K562 (cell line): ENCODE results near the gene PTH1R. TPM values are rescaled to one million over a fixed set of nuclear protein-coding genes. Genes with fewer than 3 reads are reported as not detected.

Experiments used
- ATAC-seq: fragments of 200-7000 bp; cut with Tn5 transposase; 3 replicates; pipeline ENCODE4 v1.9.1; 2020; ENCODE audit warnings: moderate library complexity
- BruUV-seq: library from RNA; stranded (reverse); fragments of 400-500 nt; replicated peaks from 2 replicates; lab custom pipeline; 2021; lab: Mats Ljungman, UMichigan
- CTCF ChIA-PET: fragments of 300-600 bp; formaldehyde crosslinking; extraction: SDS; loops from one replicate; lab custom pipeline; 2021; ENCODE audit warnings: low intra/inter-chr PET ratio; lab: Yijun Ruan, JAX
- POLR2A ChIA-PET: fragments of 300-600, 350-650 bp; sonication (Branson Sonifier 250); formaldehyde crosslinking; extraction: SDS; loops from one replicate; lab custom pipeline; 2021; ENCODE audit warnings: antibody characterized with exemption, inconsistent platforms; lab: Yijun Ruan, JAX
- DNase-seq, 4 experiments: peaks; one replicate each; pipeline versions ENCODE4 v3.0.0 to v3.0.0-alpha.2; 2011 to 2018; ENCODE audit warnings: low spot score in 3 of 4, mixed read lengths in 3 of 4; ENCODE audit errors: extremely low read depth in 1 of 4
- FAIRE-seq: peaks from 2 replicates; lab custom pipeline; 2011; peaks lifted over from hg19 to GRCh38; lab: Jason Lieb, UNC
- H2AFZ ChIP-seq: 2 replicates; pipeline ENCODE4 v1.6.0; 2011; ENCODE audit warnings: low read depth, low read length, control low read depth, inconsistent platforms
- H3K27ac ChIP-seq: fragments of 200-600 bp; 3 replicates; pipeline ENCODE4 v1.8.0; 2011; ENCODE audit warnings: low read depth, mild to moderate bottlenecking, control low read depth, inconsistent platforms, low read length, moderate library complexity, mixed read lengths; ENCODE audit errors: extremely low read depth
- H3K27me3 ChIP-seq, 2 experiments: fragments of 300-600 bp in 1 of 2; 2 replicates in 1 of 2; 3 replicates in 1 of 2; pipeline versions ENCODE4 v1.6.0 to v1.8.0; 2011; ENCODE audit warnings: inconsistent platforms in 2 of 2, low read length in 2 of 2, mild to moderate bottlenecking in 1 of 2, mixed read lengths in 1 of 2, moderate library complexity in 1 of 2; ENCODE audit not compliant: control insufficient read depth in 2 of 2, insufficient read depth in 2 of 2
- H3K36me3 ChIP-seq: fragments of 300-600 bp; 3 replicates; pipeline ENCODE4 v1.8.0; 2011; ENCODE audit warnings: mild to moderate bottlenecking, low read length, inconsistent platforms; ENCODE audit not compliant: control insufficient read depth, insufficient read depth
- H3K4me1 ChIP-seq, 2 experiments: fragments of 200-600 bp in 1 of 2; replicated peaks in 1 of 2; 2 replicates in 1 of 2; 3 replicates in 1 of 2; pipeline versions ENCODE4 v1.5.1 to v1.8.0; 2011; ENCODE audit warnings: inconsistent platforms in 2 of 2, low read length in 2 of 2, mild to moderate bottlenecking in 1 of 2, mixed read lengths in 1 of 2, moderate library complexity in 1 of 2; ENCODE audit not compliant: control insufficient read depth in 2 of 2, insufficient read depth in 2 of 2
- H3K4me2 ChIP-seq: 2 replicates; pipeline ENCODE4 v1.6.1; 2011; ENCODE audit warnings: low read length, control low read depth, inconsistent platforms, mixed read lengths; ENCODE audit not compliant: insufficient read depth
- H3K4me3 ChIP-seq: fragments of 200-600 bp; sonication (generic), shearing (Covaris generic); 2 replicates; pipeline ENCODE4 v1.5.1; 2016; ENCODE audit warnings: control low read depth, inconsistent platforms
- H3K79me2 ChIP-seq: fragments of 200-600 bp; 3 replicates; pipeline ENCODE4 v1.8.0; 2011; ENCODE audit warnings: low read length, inconsistent platforms; ENCODE audit not compliant: control insufficient read depth, insufficient read depth
- H3K9ac ChIP-seq, 2 experiments: 2 replicates each; pipeline versions ENCODE4 v1.6.0 to v1.6.1; 2011; ENCODE audit warnings: low read depth in 2 of 2, low read length in 2 of 2, control low read depth in 1 of 2, inconsistent platforms in 1 of 2, mild to moderate bottlenecking in 1 of 2, mixed read lengths in 1 of 2; ENCODE audit not compliant: insufficient read depth in 1 of 2
- H3K9me1 ChIP-seq: one replicate; pipeline ENCODE4 v1.6.0; 2011; ENCODE audit warnings: inconsistent platforms, mild to moderate bottlenecking, low read length, moderate library complexity; ENCODE audit not compliant: control insufficient read depth, insufficient read depth
- H3K9me3 ChIP-seq: replicated peaks from 2 replicates; pipeline ENCODE4 v1.5.1; 2011; ENCODE audit warnings: low read depth, low read length, inconsistent platforms; ENCODE audit not compliant: control insufficient read depth, insufficient read depth
- H4K20me1 ChIP-seq: replicated peaks from 2 replicates; pipeline ENCODE4 v1.6.1; 2011; ENCODE audit warnings: low read length, inconsistent platforms, mixed read lengths; ENCODE audit not compliant: control insufficient read depth, insufficient read depth
- CCNT2 ChIP-seq: IDR thresholded peaks from 2 replicates; pipeline ENCODE4 v1.6.1; 2011; ENCODE audit warnings: borderline replicate concordance, low read depth, mild to moderate bottlenecking, moderate library complexity, mixed read lengths, low read length; ENCODE audit not compliant: insufficient read length; ENCODE audit errors: extremely low read depth
- CHD4 ChIP-seq: fragments of 200-600 bp; sonication (generic); IDR thresholded peaks from 3 replicates; pipeline ENCODE4 v1.6.1; 2012; ENCODE audit warnings: low read depth, mild to moderate bottlenecking, mixed read lengths, low read length, inconsistent platforms; ENCODE audit not compliant: insufficient read depth, insufficient replicate concordance, poor library complexity, severe bottlenecking
- FIP1L1 ChIP-seq: fragments of 200-400 bp; formaldehyde crosslinking; IDR thresholded peaks from 2 replicates; pipeline ENCODE4 v1.6.1; 2018; ENCODE audit warnings: mild to moderate bottlenecking, low read depth, low read length; ENCODE audit not compliant: poor library complexity, severe bottlenecking
- HDAC2 ChIP-seq: fragments of 450-650 bp; IDR thresholded peaks from 2 replicates; pipeline ENCODE4 v1.6.1; 2016; ENCODE audit warnings: mild to moderate bottlenecking
- HIVEP1 ChIP-seq: fragments of 250-450 bp; sonication (Bioruptor Pico); IDR thresholded peaks from 2 replicates; pipeline ENCODE4 v1.4.0; 2020; ENCODE audit warnings: mild to moderate bottlenecking
- KAT2B ChIP-seq: IDR thresholded peaks from one replicate; pipeline ENCODE4 v1.6.1; 2012; ENCODE audit warnings: low read depth, mild to moderate bottlenecking, control low read depth, inconsistent platforms, low read length, moderate library complexity
- MYBL2 ChIP-seq, 2 experiments: fragments of 450-650 bp in 1 of 2; sonication (generic) in 1 of 2; formaldehyde crosslinking in 1 of 2; IDR thresholded peaks; 2 replicates each; pipeline versions ENCODE4 v1.6.1 to v1.8.1; 2017 to 2022; ENCODE audit warnings: borderline replicate concordance in 1 of 2, inconsistent platforms in 1 of 2, low read depth in 1 of 2, mild to moderate bottlenecking in 1 of 2, missing genetic modification reagents in 1 of 2, moderate library complexity in 1 of 2
- RBM14 ChIP-seq: fragments of 200-400 bp; formaldehyde crosslinking; IDR thresholded peaks from 2 replicates; pipeline ENCODE4 v1.6.1; 2018; ENCODE audit warnings: low read depth, mild to moderate bottlenecking, low read length, moderate library complexity, borderline replicate concordance; ENCODE audit not compliant: insufficient read depth
- SIN3B ChIP-seq: fragments of 450-650 bp; IDR thresholded peaks from 2 replicates; pipeline ENCODE4 v1.6.1; 2017; ENCODE audit warnings: low read depth, mild to moderate bottlenecking, moderate library complexity
- SMC3 ChIP-seq: conservative IDR thresholded peaks from 2 replicates; pipeline ENCODE4 v1.6.1; 2011; ENCODE audit warnings: low read depth, low read length, improper control_type of control experiment; ENCODE audit not compliant: insufficient read depth
- TSC22D4 ChIP-seq: fragments of 450-650 bp; IDR thresholded peaks from 2 replicates; pipeline ENCODE4 v1.6.1; 2016; ENCODE audit warnings: missing genetic modification characterization, missing biosample characterization, control low read depth
- ZNF274 ChIP-seq: IDR thresholded peaks from 2 replicates; pipeline ENCODE4 v1.6.1; 2011; ENCODE audit warnings: low read depth, mild to moderate bottlenecking, low read length, moderate library complexity, borderline replicate concordance
- ZNF324 ChIP-seq: fragments of 250-450 bp; sonication (Bioruptor Pico); IDR thresholded peaks from 2 replicates; pipeline ENCODE4 v1.4.0; 2020; ENCODE audit warnings: mild to moderate bottlenecking
- ZNF431 ChIP-seq: sonication (generic); formaldehyde crosslinking; IDR thresholded peaks from 2 replicates; pipeline ENCODE4 v1.8.0; 2022; ENCODE audit warnings: mild to moderate bottlenecking, missing genetic modification reagents
- ZNF561 ChIP-seq: fragments of 450-650 bp; formaldehyde crosslinking; conservative IDR thresholded peaks from 2 replicates; pipeline ENCODE4 v1.4.0; 2020; ENCODE audit warnings: mild to moderate bottlenecking, moderate library complexity
- WGBS: fragments of 100-300 bp; shearing (Covaris generic); methylation state at CpG from one replicate; pipeline ENCODE4 v1.1.6; 2016; ENCODE audit warnings: low coverage, mixed read lengths; ENCODE audit not compliant: insufficient coverage; ENCODE audit errors: missing lambda C conversion rate; 5-methylcytosine and 5-hydroxymethylcytosine counted together
- in situ Hi-C: fragments of 300-500 bp; cut with MboI; formaldehyde crosslinking; loops from 4 replicates; pipeline ENCODE4 v1.15.0; 2018; ENCODE audit warnings: inconsistent platforms, mixed read lengths
- intact Hi-C: fragments of 100-400 bp; cut with micrococcal nuclease; formaldehyde crosslinking; loops from 2 replicates; pipeline ENCODE4 v1.14.2; 2022
- polyA plus RNA-seq, 8 experiments: library from polyadenylated mRNA; depleted of rRNA in 4 of 8; stranded (reverse) in 5 of 8; unstranded in 3 of 8; fragments of >200 nt; fragmentation: Nextera tagmentation in 2 of 8; fragmentation: Illumina TruSeq in 1 of 8; extraction: Ambion mirVana in 2 of 8; extraction: Trizol in 1 of 8; gene quantifications; 2 replicates each; pipeline versions ENCODE4 v1.2.1 to v1.2.3, GENCODE V29; 2011 to 2014; ENCODE audit warnings: inconsistent platforms in 1 of 8, missing spikeins in 1 of 8
- total RNA-seq, 7 experiments: library from RNA; depleted of rRNA in 6 of 7; stranded (reverse); fragments of >200 nt in 6 of 7; fragmentation: Illumina TruSeq in 2 of 7; extraction: Trizol in 2 of 7; gene quantifications; 2 replicates each; pipeline versions ENCODE4 v1.2.1 to v1.2.3, GENCODE V29; 2011 to 2021; ENCODE audit warnings: low replicate concordance in 1 of 7
- TF ChIP-seq, protein P1 (sequence below): fragments of 250-450 bp; sonication (Bioruptor Pico); IDR thresholded peaks from 2 replicates; pipeline ENCODE4 v1.8.0; 2021; ENCODE audit warnings: moderate library complexity, mild to moderate bottlenecking, inconsistent platforms
- TF ChIP-seq, protein P2 (sequence below): fragments of 450-650 bp; IDR thresholded peaks from 2 replicates; pipeline ENCODE4 v1.6.1; 2018; ENCODE audit warnings: mild to moderate bottlenecking, low read depth; ENCODE audit not compliant: partially characterized antibody
- TF ChIP-seq, protein P3 (sequence below): fragments of 450-650 bp; IDR thresholded peaks from one replicate; pipeline ENCODE4 v1.6.1; 2018; ENCODE audit warnings: mild to moderate bottlenecking, moderate library complexity; ENCODE audit not compliant: partially characterized antibody

PTH1R gene
- total and polyA plus RNA-seq, 9 of the 15 experiments (the other 6 are each of a cell fraction or from before 2014, with no cell fraction given), result not detected

DNA sequence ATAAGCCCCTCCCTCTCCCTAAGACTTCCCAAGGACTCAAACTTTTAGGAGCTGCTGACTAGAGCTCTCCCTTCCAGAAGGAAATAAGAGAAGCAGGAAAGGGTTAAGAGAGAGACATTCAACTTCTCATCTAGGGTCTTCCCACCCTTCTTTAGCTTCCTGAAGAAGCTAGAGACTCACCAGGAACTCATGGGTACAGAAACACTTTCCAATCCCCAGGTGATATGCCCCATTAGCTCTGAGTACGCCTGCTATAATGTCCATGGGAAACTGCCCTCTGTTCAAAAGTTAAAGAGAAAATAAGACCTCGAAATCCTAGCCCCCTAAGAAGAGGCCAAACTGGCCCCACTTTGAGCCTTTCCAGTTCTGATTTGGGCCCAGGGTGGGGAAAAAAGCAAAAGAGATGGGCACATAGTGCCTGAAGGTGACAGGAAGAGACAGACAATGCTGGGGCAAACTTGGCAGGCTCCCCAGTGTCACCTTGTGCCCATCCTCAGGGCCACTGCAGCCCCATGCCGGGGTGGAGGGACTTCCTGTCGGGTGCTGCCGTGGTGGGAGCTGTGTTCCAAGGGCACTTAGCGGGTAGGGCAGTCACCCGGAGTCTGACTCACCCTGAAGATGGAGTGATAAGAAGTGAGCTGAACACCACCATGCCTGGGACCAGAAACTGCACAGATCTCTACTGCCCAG lies 69.5 kb downstream of the PTH1R start:
- peaks cover 62% of the 10 kb centered on the region for H3K36me3 ChIP-seq
- in situ Hi-C loops (no loop called here), intact Hi-C loops (no loop called here)
- ChIA-PET CTCF (no interaction called here), POLR2A (interaction anchor here (0.8 to 4.0 kb wide), 14 partner anchors 9 to 356 kb away, joined by 3 to 14 read pairs (median 4); no protein-coding TSS in a partner anchor)
- H3K4me1 ChIP-seq, result peaks cover 49 to 70% of the 10 kb centered on the region in 2 experiments
- H3K9me3 ChIP-seq, result no peaks in the 10 kb centered on the region
- no peak overlapping the region for H2AFZ ChIP-seq
- peak; percentile 60 for FAIRE-seq
- H3K9ac ChIP-seq, result peak overlapping the region; percentile 23 to 81; a peak in 3 of 4 replicates
- peak; percentile 63 to 72 (median 70) for DNase-seq
- no TSS peak for BruUV-seq
- peak overlapping the region; percentile 61 for H3K27ac ChIP-seq
- H4K20me1 ChIP-seq, result peaks cover 79% of the 10 kb centered on the region
- WGBS, result 24% methylated on average over 7 of the region's 7 CpGs
- peak; percentile 45 for ATAC-seq
- H3K79me2 ChIP-seq, result peaks cover 97% of the 10 kb centered on the region
- peaks cover 43% of the 10 kb centered on the region for H3K9me1 ChIP-seq
- H3K27me3 ChIP-seq, result no peaks in the 10 kb centered on the region
- no peak overlapping the region for H3K4me3 ChIP-seq
- H3K4me2 ChIP-seq, result peak overlapping the region; percentile 75; the same call in 1 of the 2 replicates
- TF ChIP-seq ZNF561 (CRISPR knock-in tag) (no peak), CCNT2 (no peak), ZNF324 (CRISPR knock-in tag) (no peak), ZNF274 (no peak), CHD4 (no peak), RBM14 (no peak), SMC3 (no peak), KAT2B (no peak), HIVEP1 (no peak), TSC22D4 (tag) (no peak), FIP1L1 (no peak), ZNF431 (CRISPR knock-in tag) (no peak), HDAC2 (no peak), MYBL2 (IDR thresholded peaks at IDR 0.05; ENCODE audit: low read depth) (no peak), MYBL2 (CRISPR knock-in tag; IDR thresholded peaks at IDR 0.05; ENCODE audit: borderline replicate concordance) (no peak), SIN3B (no peak)
- TF ChIP-seq, protein P1, sequence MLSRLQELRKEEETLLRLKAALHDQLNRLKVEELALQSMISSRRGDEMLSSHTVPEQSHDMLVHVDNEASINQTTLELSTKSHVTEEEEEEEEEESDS (CRISPR knock-in tag), result no peak
- TF ChIP-seq, protein P2, sequence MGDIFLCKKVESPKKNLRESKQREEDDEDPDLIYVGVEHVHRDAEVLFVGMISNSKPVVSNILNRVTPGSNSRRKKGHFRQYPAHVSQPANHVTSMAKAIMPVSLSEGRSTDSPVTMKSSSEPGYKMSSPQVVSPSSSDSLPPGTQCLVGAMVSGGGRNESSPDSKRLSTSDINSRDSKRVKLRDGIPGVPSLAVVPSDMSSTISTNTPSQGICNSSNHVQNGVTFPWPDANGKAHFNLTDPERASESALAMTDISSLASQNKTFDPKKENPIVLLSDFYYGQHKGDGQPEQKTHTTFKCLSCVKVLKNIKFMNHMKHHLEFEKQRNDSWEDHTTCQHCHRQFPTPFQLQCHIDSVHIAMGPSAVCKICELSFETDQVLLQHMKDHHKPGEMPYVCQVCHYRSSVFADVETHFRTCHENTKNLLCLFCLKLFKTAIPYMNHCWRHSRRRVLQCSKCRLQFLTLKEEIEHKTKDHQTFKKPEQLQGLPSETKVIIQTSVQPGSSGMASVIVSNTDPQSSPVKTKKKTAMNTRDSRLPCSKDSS, result no peak
- TF ChIP-seq, protein P3, sequence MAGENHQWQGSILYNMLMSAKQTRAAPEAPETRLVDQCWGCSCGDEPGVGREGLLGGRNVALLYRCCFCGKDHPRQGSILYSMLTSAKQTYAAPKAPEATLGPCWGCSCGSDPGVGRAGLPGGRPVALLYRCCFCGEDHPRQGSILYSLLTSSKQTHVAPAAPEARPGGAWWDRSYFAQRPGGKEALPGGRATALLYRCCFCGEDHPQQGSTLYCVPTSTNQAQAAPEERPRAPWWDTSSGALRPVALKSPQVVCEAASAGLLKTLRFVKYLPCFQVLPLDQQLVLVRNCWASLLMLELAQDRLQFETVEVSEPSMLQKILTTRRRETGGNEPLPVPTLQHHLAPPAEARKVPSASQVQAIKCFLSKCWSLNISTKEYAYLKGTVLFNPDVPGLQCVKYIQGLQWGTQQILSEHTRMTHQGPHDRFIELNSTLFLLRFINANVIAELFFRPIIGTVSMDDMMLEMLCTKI, result no peak
